DOHH2 (cell line): ENCODE results near the gene ZNF253.

Experiments used
- EZH2phosphoT487 ChIP-seq: fragments of 200-600 bp; sonication (generic); IDR thresholded peaks from 2 replicates; pipeline ENCODE4 v1.6.1; 2017; ENCODE audit warnings: borderline replicate concordance, mild to moderate bottlenecking, antibody characterized with exemption, low read length, moderate library complexity, mixed read lengths
- TF ChIP-seq, protein P1 (sequence below): fragments of 200-600 bp; sonication (generic); IDR thresholded peaks from one replicate; pipeline ENCODE4 v1.5.1; 2014; ENCODE audit warnings: antibody characterized with exemption, mild to moderate bottlenecking, low read depth, low read length; ENCODE audit not compliant: poor library complexity, severe bottlenecking

DNA sequence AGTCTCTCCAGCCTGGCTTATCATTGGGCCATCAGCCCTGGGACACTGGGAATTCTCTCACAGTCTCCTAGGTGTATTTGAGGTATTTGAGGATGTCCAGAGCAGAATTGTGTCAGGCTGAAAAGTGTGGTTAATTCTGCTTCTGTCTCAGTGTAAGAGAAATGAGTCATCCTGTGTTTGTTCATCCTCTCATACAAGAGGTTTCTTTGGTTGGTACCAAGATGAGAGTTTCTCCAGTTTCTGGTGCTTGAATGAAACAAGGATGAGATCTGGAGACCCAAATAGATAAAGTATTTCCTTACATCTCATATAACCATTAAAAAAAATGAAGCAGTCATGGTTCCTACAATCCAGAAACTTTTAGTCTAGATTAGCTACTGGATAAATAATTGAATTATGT, 7.7 kb downstream of the ZNF253 start:
- TF ChIP-seq, protein P1, sequence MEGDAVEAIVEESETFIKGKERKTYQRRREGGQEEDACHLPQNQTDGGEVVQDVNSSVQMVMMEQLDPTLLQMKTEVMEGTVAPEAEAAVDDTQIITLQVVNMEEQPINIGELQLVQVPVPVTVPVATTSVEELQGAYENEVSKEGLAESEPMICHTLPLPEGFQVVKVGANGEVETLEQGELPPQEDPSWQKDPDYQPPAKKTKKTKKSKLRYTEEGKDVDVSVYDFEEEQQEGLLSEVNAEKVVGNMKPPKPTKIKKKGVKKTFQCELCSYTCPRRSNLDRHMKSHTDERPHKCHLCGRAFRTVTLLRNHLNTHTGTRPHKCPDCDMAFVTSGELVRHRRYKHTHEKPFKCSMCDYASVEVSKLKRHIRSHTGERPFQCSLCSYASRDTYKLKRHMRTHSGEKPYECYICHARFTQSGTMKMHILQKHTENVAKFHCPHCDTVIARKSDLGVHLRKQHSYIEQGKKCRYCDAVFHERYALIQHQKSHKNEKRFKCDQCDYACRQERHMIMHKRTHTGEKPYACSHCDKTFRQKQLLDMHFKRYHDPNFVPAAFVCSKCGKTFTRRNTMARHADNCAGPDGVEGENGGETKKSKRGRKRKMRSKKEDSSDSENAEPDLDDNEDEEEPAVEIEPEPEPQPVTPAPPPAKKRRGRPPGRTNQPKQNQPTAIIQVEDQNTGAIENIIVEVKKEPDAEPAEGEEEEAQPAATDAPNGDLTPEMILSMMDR = no peak
- no peak for TF ChIP-seq EZH2phosphoT487
